HG02678 (cell line): ENCODE data around the gene ADCY5.
A peak's percentile ranks its signal among the peaks of the same experiment; 100 is the strongest.

Source experiments
- ATAC-seq: cut with Tn5 transposase; IDR thresholded peaks from one replicate; pipeline ENCODE4 v1.9.1; 2021; ENCODE audit warnings: mild to moderate bottlenecking, moderate library complexity; ENCODE audit not compliant: unreplicated experiment

The ADCY5 gene

DNA sequence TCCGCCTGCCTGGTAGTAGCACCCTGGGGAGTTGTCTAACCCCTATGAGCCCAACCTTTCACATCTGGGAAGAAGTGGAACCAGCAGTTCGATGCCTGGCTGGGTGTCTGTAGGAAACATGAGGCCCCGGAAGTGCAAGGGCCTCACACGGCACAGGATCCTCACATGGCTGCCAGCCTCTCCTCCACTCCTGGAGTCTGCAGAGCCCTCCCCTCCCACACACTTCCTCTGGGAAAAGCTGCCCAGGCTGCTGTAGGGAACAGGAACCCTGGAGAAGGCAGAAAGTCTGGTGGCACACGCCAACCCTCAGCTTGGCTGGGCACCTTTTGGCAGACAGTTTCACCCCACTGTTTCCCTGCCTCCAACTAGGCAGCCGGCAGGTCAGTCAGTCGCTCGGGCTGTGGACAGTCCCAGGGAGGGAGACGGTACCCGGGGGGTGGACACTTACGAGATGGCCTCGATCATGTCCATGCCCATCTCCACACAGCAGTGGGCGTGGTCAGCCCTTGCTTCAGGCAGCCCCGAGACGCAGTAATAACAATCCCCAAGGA is 118.4 kb downstream of the ADCY5 start:
- ATAC-seq = no peak

DNA sequence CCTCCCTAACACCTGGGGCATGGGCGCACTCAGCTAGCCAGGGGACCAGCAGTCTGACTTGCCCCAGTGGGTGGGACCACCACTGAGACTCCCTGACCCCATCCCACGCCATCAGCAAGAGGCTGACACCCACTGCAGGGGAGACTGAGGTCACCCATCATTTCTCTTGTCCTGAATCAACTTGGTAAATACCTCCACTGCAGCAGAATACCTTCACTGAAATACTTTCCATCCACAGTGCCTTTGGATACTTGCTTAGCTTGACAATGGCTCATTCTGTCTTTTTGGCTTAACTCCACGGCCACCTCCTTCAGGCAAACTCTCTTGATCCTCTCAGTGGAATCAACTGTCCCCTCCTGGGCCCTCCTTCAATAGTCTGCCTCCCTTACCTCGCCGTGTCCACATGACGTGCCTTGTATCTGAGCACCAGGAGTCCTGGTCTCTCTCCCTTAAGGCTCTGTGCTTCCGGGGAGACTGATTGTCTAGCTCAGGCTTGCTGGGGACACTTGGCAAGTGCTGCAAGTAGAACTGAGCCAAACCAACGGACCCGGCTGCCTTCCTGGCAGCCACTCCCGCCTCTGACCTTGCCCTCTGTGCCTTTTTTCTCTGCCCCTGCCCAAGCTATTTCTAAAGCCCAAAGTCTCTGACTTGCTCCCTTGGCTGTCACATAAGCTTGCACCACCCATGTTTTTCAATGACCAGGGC is 119.1 kb downstream of the ADCY5 start:
- no peak for ATAC-seq

DNA sequence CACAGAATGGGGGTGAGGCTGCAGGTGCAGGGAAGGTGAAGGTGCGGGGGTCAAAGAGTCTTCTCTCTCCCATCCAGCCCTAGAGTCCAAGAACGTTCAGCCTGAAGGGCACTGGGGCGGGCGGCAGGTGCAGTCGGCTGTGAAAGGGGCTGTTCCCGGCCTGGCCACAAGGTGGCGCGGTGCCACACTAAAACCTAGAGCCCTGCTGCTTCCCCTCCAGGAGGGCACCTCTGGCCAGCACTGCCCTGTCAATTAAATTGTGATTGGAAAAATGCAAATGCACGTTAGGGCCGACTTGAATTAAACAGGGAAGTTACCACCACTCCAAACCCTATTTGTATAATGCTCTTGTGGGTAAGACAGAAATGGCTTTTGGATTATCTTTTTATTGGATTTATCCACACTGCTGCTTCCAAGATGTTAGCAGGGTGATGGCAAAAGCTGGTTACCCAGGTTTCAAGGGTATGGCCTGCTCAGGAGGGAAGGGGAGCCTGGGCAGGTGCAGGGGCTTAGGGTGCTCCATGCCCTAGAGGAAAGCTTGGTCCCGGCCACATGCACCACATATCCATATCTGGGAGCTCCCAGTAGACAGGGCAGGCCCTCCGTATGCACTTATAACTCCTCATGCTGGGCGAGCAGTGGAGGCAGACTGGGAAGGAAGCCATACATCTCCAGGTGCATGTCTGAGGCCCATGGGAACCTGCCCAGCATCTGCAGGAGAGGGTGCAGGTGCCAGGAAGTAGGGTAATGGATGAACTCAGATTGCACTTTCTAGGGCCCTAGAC is 119.8 kb downstream of the ADCY5 start:
- ATAC-seq = peak; percentile 67

GRCh38 chr3:123327956-123328850 is 120.7 kb downstream of the ADCY5 start:
- no peak for ATAC-seq

GRCh38 chr3:123327480-123327879 is 121.4 kb downstream of the ADCY5 start:
- ATAC-seq = no peak

GRCh38 chr3:123326531-123326930 is 122.4 kb downstream of the ADCY5 start:
- no peak for ATAC-seq

GRCh38 chr3:123325766-123326256 is 123.1 kb downstream of the ADCY5 start:
- no peak for ATAC-seq

GRCh38 chr3:123324880-123325765 is 123.8 kb downstream of the ADCY5 start:
- no peak for ATAC-seq

DNA sequence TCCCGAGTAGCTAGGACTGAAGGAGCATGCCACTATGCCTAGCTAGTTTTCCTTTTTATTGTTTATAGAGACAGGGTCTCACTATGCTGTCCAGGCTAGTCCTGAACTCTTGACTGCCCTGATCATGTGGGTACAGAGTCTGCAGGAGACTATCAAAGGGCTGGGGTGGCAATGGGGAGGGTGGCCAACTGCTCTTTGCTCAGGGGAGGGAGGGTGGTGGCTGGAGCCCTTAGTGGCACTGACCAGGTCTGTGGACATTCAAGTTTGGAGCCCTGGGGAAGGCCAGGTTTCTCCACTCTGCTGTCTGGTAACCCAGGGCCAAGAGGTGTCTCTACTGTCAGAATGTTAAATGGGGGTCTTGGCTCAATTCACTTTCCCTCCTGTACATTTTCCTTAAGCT is 125.1 kb downstream of the ADCY5 start:
- ATAC-seq = no peak

- ATAC-seq = no peak
Observed at GRCh38 chr3:123322866-123323265, 126.0 kb downstream of the ADCY5 start.

GRCh38 chr3:123321806-123322205 is 127.1 kb downstream of the ADCY5 start:
- ATAC-seq = no peak

- no peak for ATAC-seq
Observed at GRCh38 chr3:123320221-123320620, 128.7 kb downstream of the ADCY5 start.

GRCh38 chr3:123319760-123320159 is 129.1 kb downstream of the ADCY5 start:
- ATAC-seq = no peak

GRCh38 chr3:123318374-123318773 is 130.5 kb downstream of the ADCY5 start:
- no peak for ATAC-seq

DNA sequence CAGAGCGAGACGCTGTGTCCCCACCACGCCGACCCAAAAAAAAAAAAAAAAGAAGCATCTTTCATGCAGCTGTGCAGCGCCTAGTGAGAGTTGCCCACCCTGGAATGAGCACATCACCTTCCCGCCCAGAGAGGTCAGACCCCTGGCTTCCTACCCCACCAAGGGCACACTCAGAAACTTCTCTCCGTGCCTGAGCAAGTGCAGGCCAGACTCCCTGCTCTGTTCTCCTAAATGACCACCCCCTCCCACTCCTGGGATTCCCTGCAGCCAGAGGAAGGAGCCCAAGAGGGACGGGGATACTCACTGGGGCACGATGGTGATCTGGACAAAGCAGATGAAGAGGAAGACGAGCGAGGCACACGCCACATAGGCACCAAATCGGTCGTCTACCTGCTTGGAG is 131.2 kb downstream of the ADCY5 start:
- ATAC-seq = no peak

DNA sequence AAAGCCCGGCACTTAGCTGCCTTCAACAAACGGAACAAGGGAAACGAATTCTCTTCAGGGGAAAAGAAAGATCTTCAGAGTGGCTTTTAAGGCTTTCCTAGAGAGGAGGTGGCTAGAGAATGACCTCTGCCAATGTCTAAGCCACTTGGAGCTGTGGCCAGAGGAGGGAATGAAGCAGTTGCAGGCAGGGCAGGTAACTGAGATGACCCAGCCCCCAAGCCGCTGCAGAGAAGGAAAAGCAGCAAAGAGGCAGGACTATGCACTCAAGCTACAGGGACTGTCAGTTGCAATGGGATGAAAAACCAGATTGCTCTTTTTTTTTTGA is 133.7 kb downstream of the ADCY5 start:
- no peak for ATAC-seq

- ATAC-seq = no peak
Observed at GRCh38 chr3:123314359-123315270, 134.3 kb downstream of the ADCY5 start.

- no peak for ATAC-seq
Observed at GRCh38 chr3:123313889-123314288, 135.0 kb downstream of the ADCY5 start.
